Erythroblast (primary cell): Measurements from ENCODE around the gene EFNA3.

Source experiments
- GATA1 ChIP-seq: IDR thresholded peaks from 2 replicates; pipeline ENCODE4 v1.6.1; 2011; ENCODE audit warnings: low read depth, mild to moderate bottlenecking, control low read depth, low read length, moderate library complexity
- POLR2A ChIP-seq: IDR thresholded peaks from 2 replicates; pipeline ENCODE4 v1.6.1; 2011; ENCODE audit warnings: mild to moderate bottlenecking, low read length

GRCh38 chr1:155136748-155137147 lies 58.1 kb downstream of the EFNA3 start:
- TF ChIP-seq POLR2A, result peak; percentile 61
- no peak for TF ChIP-seq GATA1
